ENCODE measurements around the gene POLR2J.

POLR2J gene

DNA sequence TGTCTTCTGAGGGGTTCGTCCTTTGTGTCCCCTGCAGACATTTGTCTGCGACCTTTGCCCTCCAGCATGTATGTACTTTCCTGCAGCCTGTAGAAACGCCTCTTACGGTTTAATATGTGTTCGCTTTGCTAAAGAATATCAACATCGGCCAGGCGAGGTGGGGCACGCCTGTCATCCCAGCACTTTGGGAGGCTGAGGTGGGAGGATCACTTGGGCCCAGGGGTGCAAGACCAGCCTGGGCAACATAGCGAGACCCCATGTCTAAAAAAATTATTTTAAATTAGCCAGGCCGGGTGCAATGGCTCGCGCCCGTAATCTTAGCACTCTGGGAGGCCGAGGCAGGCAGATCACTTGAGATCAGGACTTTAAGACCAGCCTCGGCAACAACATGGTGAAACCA, 29.6 kb downstream of the POLR2J start:
- no peak overlapping the region for H3K4me3 Mint-ChIP-seq
- no peaks in the 10 kb centered on the region for H3K27me3 Mint-ChIP-seq
- H3K27ac Mint-ChIP-seq, result no peak overlapping the region
- H3K36me3 Mint-ChIP-seq, result peaks cover 22% of the 10 kb centered on the region
- no peaks in the 10 kb centered on the region for H3K9me3 Mint-ChIP-seq
- peaks cover 24% of the 10 kb centered on the region for H3K4me1 Mint-ChIP-seq
- ATAC-seq (ENCODE audit: low read depth), result no peak
- DNase-seq (ENCODE audit: low spot score in 2 of 2), result no peak

DNA sequence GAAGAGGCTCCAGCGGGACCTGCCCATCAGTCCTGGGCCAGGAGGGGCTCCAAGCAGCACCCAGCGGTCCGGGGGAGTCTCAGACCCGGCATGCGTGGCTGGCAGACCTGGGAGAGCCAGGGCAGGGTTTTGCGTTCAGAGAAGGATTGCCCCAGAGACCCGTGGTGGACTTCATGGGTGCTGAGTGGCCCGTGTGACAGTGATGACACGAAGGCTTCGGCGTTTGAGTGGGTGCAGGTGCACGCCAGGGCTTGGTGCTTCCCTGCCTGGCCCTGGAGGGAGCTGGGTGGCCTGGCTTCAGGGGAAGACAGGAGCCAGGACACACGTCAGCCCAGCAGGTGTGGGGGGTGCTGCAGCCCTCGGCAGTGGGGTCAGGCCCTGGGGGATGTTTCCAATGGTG, 31.4 kb downstream of the POLR2J start:
- Mint-ChIP-seq H3K4me3 (no peak overlapping the region), H3K36me3 (peaks cover 22% of the 10 kb centered on the region), H3K27ac (no peak overlapping the region), H3K9me3 (no peaks in the 10 kb centered on the region), H3K4me1 (peaks cover 23% of the 10 kb centered on the region), H3K27me3 (no peaks in the 10 kb centered on the region)
- no peak for ATAC-seq (ENCODE audit: low read depth)
- DNase-seq (ENCODE audit: low spot score in 2 of 2), result no peak

DNA sequence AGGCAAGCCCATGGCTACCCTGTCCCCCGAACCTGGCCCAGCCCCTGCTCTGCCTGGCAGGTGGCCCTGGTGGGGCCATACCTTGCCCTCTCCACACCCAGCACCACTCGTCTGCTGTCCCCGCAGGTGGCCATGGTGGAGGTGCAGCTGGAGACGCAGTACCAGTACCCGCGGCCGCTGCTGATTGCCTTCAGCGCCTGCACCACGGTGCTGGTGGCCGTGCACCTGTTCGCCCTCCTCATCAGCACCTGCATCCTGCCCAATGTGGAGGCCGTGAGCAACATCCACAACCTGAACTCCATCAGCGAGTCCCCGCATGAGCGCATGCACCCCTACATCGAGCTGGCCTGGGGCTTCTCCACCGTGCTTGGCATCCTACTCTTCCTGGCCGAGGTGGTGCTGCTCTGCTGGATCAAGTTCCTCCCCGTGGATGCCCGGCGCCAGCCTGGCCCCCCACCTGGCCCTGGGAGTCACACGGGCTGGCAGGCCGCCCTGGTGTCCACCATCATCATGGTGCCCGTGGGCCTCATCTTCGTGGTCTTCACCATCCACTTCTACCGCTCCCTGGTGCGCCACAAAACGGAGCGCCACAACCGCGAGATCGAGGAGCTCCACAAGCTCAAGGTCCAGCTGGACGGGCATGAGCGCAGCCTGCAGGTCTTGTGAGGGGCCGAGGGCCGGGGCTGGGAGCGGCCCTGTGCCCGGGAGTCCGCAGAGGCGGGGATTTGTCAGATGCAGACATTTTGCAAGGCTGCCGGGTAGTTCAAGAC, 32.1 kb downstream of the POLR2J start:
- peak overlapping the region; percentile 43 for H3K4me3 Mint-ChIP-seq

DNA sequence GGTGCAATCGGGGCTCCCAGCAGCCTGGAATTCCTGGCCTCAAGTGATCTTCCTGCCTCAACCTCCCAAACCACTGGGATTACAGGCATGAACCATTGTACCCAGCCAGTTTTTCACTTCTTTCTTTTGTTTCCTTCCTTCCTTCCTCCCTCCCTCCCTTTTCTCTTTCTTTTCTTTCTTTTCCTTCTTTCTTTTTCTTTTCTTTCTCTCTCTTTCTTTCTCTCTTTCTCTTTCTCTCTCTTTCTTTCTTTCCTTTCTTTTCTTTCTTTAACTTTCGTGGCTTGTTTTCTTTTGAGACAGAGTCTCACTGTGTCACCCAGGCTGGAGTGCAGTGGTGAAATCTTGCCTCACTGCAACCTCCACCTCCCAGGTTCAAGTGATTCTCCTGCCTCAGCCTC, 33.0 kb downstream of the POLR2J start:
- ATAC-seq (ENCODE audit: low read depth), result no peak
- Mint-ChIP-seq H3K9me3 (no peaks in the 10 kb centered on the region), H3K27ac (peak overlapping the region; percentile 96), H3K4me1 (peaks cover 32% of the 10 kb centered on the region), H3K36me3 (peaks cover 23% of the 10 kb centered on the region), H3K4me3 (peak overlapping the region; percentile 85), H3K27me3 (no peaks in the 10 kb centered on the region)
- no peak for DNase-seq (ENCODE audit: low spot score in 2 of 2)

More for the DNA sequence above, 32.1 kb downstream of the POLR2J start:
- H3K27me3 Mint-ChIP-seq, result no peaks in the 10 kb centered on the region
- peaks cover 22% of the 10 kb centered on the region for H3K36me3 Mint-ChIP-seq
- peaks cover 30% of the 10 kb centered on the region for H3K4me1 Mint-ChIP-seq
- no peaks in the 10 kb centered on the region for H3K9me3 Mint-ChIP-seq
- peak overlapping the region; percentile 96 for H3K27ac Mint-ChIP-seq
- DNase-seq (ENCODE audit: low spot score in 2 of 2), result no peak
- no peak for ATAC-seq (ENCODE audit: low read depth)

DNA sequence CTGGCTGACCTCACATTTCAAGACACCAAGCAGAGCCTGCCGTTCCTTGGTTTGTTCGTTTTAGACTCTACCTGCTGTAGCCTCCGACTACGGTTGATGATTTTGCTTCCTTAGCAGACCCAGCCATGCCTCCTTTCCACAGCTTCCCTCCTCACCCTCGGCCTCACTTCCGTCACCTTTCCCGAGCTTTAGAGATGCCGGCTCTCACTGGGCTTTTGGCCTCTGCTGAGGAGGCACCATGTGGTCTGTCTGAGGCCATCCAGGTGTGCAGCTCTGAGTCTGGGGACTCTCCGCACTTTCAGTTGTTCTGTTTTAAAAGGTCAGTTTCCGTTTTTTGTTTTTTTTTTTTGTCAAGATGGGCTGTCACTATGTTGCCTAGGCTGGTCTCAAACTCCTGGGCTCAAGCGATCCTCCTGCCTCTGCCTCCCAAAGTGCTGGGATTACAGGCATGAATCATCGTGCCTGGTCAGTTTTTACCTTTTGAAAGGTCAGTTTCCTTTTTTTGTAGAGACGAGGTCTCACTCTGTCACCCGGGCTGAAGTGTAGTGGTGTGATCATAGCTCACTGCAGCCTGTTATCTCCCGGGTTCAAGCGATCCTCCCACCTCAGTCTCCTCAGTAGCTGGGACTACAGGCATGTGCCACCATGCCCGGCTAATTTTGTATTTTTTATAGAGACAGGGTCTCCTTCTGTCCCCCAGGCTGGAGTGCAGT, 33.6 kb downstream of the POLR2J start:
- peaks cover 23% of the 10 kb centered on the region for H3K36me3 Mint-ChIP-seq
- ATAC-seq (ENCODE audit: low read depth), result peak; percentile 55
- peak; percentile 47 to 51 for DNase-seq (ENCODE audit: low spot score in 2 of 2)
- peak overlapping the region; percentile 83 for H3K4me3 Mint-ChIP-seq
- H3K4me1 Mint-ChIP-seq, result peaks cover 27% of the 10 kb centered on the region
- H3K9me3 Mint-ChIP-seq, result no peaks in the 10 kb centered on the region
- peak overlapping the region; percentile 96 for H3K27ac Mint-ChIP-seq
- no peaks in the 10 kb centered on the region for H3K27me3 Mint-ChIP-seq

DNA sequence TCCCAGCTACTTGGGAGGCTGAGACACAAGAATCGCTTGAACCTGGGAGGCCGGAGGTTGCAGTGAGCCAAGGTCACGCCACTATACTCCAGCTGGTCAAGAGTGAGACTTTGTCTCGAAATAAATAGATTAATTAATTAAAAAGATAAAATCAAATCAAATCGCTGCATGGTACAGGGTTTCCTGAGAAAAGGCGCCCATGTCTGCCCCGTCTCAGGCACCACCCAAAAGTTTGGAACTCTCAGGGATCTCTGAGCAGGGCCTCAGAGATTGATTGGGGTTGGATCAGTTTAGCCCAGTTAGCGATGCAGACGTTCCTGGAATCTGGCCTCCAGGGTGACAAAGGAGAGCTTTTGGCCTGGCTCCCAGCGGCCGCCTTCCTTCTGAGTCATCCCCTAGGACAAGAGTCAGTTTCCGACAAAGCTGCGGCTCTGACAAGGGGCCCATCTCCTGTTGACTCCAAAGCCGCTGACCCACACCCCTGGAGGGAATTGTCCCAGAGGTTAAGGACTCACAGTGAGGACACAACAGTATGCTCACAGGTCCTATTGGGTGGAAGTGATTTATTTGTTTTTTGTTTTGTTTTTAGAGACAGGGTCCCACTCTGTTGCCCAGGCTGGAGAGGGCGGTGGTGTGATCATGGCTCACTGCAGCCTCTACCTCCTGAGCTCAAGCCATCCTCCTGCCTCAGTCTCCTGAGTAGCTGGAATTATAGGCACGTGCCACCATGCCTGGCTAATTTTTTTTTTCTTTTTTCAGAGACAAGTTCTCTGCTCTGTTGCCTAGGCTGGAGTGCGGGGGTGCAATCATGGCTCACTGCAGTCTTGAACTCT, 38.5 kb downstream of the POLR2J start:
- H3K27ac Mint-ChIP-seq, result no peak overlapping the region
- peaks cover 18% of the 10 kb centered on the region for H3K36me3 Mint-ChIP-seq
- ATAC-seq (ENCODE audit: low read depth) (no peak), DNase-seq (ENCODE audit: low spot score in 2 of 2) (no peak)
- no peaks in the 10 kb centered on the region for H3K9me3 Mint-ChIP-seq
- no peak overlapping the region for H3K4me3 Mint-ChIP-seq
- H3K4me1 Mint-ChIP-seq, result peaks cover 23% of the 10 kb centered on the region
- H3K27me3 Mint-ChIP-seq, result no peaks in the 10 kb centered on the region

DNA sequence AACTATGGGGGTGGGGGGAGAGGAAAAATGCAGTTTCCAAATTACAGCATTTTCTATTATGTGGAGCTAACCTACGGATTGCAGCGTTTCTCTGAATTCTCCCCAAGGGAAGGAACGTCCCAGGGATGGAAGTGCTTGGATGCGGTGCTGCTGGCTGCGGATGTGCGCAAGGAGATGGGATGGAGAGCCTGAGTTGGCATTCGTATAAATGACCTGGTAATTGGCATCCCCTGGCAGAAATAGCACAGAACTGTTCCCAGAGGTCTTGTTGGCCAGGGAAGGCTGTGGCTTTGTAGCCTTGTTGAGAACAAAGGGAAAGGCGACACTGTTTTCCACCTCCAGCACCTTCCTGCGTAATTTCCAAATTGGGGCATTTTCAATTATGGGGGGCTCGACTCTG, 42.6 kb downstream of the POLR2J start:
- DNase-seq (ENCODE audit: low spot score in 2 of 2) (no peak), ATAC-seq (ENCODE audit: low read depth) (no peak)
- Mint-ChIP-seq H3K4me3 (peak overlapping the region; percentile 91), H3K9me3 (no peaks in the 10 kb centered on the region), H3K36me3 (peaks cover 15% of the 10 kb centered on the region), H3K4me1 (peaks cover 22% of the 10 kb centered on the region), H3K27me3 (no peaks in the 10 kb centered on the region), H3K27ac (peak overlapping the region; percentile 74)

DNA sequence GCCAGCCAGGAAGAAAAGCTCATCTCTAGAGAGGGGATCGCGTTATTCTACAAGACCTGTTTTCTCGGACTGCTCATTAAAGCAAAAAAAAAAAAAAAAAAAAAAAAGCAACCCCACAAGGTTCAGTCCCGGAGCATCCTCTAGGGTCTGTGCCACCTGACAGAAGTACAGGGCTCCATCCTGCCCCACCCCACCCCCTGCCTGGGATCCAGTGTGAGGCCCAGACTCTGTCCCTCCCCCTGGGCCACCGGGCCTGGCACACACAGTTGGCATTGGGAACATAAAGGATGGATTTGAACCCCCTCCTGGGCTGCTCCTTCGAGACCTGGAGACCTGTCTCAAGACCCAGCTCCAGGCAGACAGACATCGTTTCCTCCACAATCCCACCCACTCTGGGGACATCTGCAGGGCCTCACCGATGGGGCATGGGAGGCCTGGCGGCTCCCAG, 44.7 kb downstream of the POLR2J start:
- DNase-seq (ENCODE audit: low spot score in 2 of 2), result no peak
- H3K36me3 Mint-ChIP-seq, result peaks cover 12% of the 10 kb centered on the region
- no peaks in the 10 kb centered on the region for H3K27me3 Mint-ChIP-seq
- H3K4me1 Mint-ChIP-seq, result peaks cover 39% of the 10 kb centered on the region
- peak; percentile 5 for ATAC-seq (ENCODE audit: low read depth)
- no peaks in the 10 kb centered on the region for H3K9me3 Mint-ChIP-seq
- H3K27ac Mint-ChIP-seq, result peak overlapping the region; percentile 92
- H3K4me3 Mint-ChIP-seq, result peak overlapping the region; percentile 91

DNA sequence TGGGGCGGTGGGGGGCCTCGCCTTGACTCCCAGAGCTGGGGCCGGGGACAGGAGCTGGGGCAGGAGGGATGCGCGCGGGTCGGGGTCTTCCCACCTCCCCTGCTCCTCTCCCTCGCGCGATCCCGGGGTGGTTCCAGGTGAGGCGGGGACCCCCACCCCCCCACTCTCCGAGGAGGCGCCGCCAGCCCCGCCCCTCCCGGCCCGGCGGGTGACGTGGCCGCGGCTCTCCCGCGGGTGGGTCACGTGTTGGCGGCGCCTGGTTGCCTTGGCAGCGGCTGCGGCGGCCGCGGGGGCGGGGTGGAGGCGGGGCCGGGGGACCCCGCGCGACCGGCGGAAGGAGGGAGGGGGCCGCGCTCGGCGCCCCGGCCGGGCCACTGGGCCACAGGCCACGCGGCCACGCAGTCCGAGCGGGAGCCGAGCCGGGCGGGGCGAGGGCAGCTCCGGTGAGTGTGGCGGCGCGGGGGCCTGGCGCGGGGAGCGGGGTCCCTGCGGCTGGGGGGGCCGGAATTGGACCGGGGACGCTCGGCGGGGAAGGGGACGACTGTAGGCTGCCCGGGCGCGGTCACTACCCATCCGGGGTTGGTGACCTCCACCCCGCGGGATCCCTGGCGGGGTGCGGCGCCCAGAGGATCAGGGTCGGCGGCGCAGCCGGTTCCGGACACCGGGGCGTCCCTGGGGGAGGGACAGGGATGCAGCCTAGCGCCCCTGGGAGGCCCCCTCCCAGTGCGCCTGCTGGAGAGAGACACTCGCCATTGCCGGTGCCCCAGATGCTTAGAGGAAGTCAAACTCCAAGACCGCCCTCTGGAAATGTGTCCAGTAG, 45.3 kb downstream of the POLR2J start, which contains the start of gene ORAI2:
ORAI2 (plus strand) TSS at position 357 of the 820 bp plus-strand sequence. CDS start 5,382 bp downstream, outside the sequence.
- H3K4me3 Mint-ChIP-seq, result peak within 1 kb of the TSS; percentile 91
- H3K27ac Mint-ChIP-seq, result peak within 1 kb of the TSS; percentile 92
- H3K9me3 Mint-ChIP-seq, result no peaks in the 10 kb centered on the region
- H3K4me1 Mint-ChIP-seq, result peaks cover 40% of the 10 kb centered on the region
- DNase-seq (ENCODE audit: low spot score in 2 of 2) (peak; percentile 83 to 88), ATAC-seq (ENCODE audit: low read depth) (peak; percentile 74)
- peaks cover 12% of the 10 kb centered on the region for H3K36me3 Mint-ChIP-seq
- H3K27me3 Mint-ChIP-seq, result no peaks in the 10 kb centered on the region

DNA sequence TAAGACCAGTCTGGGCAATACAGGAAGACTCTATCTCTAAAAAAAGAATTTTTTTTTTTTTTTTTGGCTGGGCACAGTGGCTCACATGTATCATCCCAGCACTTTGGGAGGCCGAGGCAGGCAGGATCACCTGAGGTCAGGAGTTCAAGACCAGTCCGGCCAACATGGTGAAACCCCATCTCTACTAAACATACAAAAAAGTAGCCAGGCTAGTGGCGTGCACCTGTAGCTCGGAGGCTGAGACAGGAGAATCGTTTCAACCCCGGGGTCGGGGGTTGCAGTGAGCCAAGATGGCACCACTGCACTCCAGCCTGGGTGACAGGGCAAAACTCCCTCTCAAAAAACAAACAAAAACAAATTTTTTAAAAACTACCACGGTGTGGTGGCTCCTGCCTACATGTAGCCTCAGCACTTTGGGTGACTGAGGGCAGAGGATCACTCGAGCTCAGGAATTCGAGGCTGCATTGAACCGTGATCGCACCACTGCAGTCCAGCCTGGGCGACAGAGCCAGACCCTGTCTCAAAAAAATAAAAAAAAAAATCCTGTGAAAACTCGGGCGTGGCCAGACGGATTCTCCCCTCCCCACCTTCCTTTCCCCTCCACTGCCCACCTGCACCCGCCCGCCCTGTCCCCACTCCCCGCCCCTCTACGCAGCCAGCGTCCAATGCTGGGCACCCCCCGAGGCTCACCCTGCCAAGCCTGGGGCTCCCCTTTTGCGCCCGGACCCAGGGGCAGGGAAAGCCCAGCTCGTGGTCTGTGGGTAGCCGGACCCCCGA, 46.1 kb downstream of the POLR2J start:
- no peaks in the 10 kb centered on the region for H3K27me3 Mint-ChIP-seq
- peak overlapping the region; percentile 92 for H3K27ac Mint-ChIP-seq
- peaks cover 12% of the 10 kb centered on the region for H3K36me3 Mint-ChIP-seq
- H3K4me1 Mint-ChIP-seq, result peaks cover 40% of the 10 kb centered on the region
- ATAC-seq (ENCODE audit: low read depth), result peak; percentile 65
- no peaks in the 10 kb centered on the region for H3K9me3 Mint-ChIP-seq
- H3K4me3 Mint-ChIP-seq, result peak overlapping the region; percentile 82
- peak in 1 of 2 donors; percentile 69 for DNase-seq (ENCODE audit: low spot score in 2 of 2)

DNA sequence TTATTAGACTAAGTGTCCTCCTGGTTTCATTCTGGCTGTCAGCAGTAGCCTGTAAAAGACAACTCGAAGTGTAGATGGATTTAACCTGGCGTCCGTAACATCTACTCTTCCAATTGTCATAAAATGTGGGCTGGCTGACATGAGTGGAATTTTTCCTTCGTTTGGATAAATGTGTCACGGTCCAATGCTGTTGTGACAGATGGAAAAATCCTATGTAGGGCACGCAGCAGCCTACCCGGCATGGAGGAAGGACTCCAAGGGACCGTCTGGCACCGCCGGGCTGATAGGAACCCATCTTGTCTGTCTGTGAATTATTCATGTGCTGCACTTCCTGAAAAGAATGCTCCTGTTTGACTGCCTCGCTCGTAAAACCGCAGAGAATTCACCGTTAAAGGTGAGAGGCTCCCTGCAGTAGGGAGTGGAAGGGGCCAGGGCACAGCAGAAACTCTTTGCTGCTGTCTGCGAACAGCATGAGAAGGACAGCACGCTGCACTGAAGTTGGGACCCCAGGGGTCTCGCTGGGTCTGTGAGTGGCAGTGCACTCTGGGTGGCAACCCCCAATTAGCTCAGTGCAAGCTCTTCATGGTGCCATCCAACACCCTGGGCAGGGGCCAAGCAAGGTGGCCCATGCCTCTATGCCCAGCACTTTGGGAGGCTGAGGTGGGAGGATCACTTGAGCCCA, 47.0 kb downstream of the POLR2J start:
- peak; percentile 33 for ATAC-seq (ENCODE audit: low read depth)
- DNase-seq (ENCODE audit: low spot score in 2 of 2), result peak; percentile 44 to 54
- Mint-ChIP-seq H3K4me1 (peaks cover 42% of the 10 kb centered on the region), H3K36me3 (peaks cover 8% of the 10 kb centered on the region), H3K27me3 (no peaks in the 10 kb centered on the region), H3K4me3 (peak overlapping the region; percentile 71), H3K9me3 (no peaks in the 10 kb centered on the region), H3K27ac (peak overlapping the region; percentile 98)

All from memory B cell (primary cell).